Measurements from ENCODE around the gene MTMR11. TPM values are rescaled to one million over a fixed set of nuclear protein-coding genes. Genes with fewer than 3 reads are reported as not detected.
A peak's percentile ranks its signal among the peaks of the same experiment; 100 is the strongest.

MTMR11 gene
- total and polyA plus RNA-seq, 9 of the 15 experiments (the other 6 are each of a cell fraction or from before 2014, with no cell fraction given) = 0.09 to 1.6 (median 0.51) TPM

DNA sequence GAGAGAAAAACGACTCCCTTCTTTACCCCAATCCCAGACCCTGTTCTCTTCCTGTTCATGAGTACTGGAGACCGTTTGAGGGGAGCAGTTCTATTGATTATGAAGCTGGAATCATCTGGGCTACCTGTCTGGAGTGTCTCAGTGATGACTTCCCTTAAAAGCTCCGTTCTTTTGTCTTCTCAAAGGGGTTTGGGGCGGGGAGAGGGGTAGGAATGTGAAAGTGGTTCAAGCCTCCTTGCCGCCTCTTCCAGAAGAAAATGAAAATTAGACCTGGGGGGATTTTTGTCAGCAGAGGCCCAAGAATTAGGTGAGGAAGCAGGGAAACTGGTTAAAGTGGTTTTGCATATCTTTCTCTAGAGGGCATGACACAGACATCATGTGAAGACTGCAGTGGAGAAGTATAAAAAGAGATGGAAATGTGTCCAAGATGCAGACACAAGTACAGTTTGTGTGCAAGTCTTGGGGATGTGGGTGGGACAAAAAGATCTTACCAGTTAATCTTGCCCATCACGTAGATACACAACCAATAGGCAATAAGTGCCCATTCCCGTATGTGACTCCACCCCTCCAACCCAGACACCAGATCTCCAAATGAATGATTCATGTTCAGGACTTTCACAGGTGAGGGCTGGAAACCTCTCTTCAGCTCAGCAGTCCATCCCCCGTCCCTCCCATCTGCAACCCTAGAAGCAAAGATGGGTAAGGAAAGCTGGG lies 470 bp upstream of the MTMR11 start:
- Histone ChIP-seq H3K9ac (ENCODE audit: insufficient read depth in 1 of 2, low read depth in 2 of 2, low read length in 2 of 2) (peak overlapping the region; percentile 24 to 53; a peak in 3 of 4 replicates), H3K9me1 (ENCODE audit: control insufficient read depth, insufficient read depth, low read length) (no peaks in the 10 kb centered on the region), H3K36me3 (ENCODE audit: control insufficient read depth, insufficient read depth, low read length) (no peaks in the 10 kb centered on the region), H4K20me1 (replicated peaks; ENCODE audit: control insufficient read depth, insufficient read depth, low read length) (no peaks in the 10 kb centered on the region), H2AFZ (ENCODE audit: low read depth, low read length) (peak overlapping the region; percentile 75), H3K27ac (ENCODE audit: extremely low read depth, low read depth, low read length) (no peak overlapping the region), H3K4me2 (ENCODE audit: insufficient read depth, low read length) (peak overlapping the region; percentile 68), H3K27me3 (ENCODE audit: control insufficient read depth in 2 of 2, insufficient read depth in 2 of 2, low read length in 2 of 2) (no peaks in the 10 kb centered on the region), H3K9me3 (replicated peaks; ENCODE audit: control insufficient read depth, insufficient read depth, low read depth, low read length) (no peaks in the 10 kb centered on the region), H3K79me2 (ENCODE audit: control insufficient read depth, insufficient read depth, low read length) (no peaks in the 10 kb centered on the region), H3K4me3 (peak overlapping the region; percentile 2; the same call in 1 of the 2 replicates), H3K4me1 (replicated peaks in 1 of 2; ENCODE audit: control insufficient read depth in 2 of 2, insufficient read depth in 2 of 2, low read length in 2 of 2) (peaks cover 23 to 39% of the 10 kb centered on the region in 2 experiments)
- 19% methylated on average over 8 of the region's 8 CpGs for WGBS (ENCODE audit: insufficient coverage, low coverage, missing lambda C conversion rate)
- intact Hi-C loops (cut with micrococcal nuclease) (no loop called here), in situ Hi-C loops (cut with MboI) (no loop called here)
- ATAC-seq (no peak), DNase-seq (ENCODE audit: extremely low read depth in 1 of 4, low spot score in 3 of 4) (no peak), FAIRE-seq (peak; percentile 49)
- no TSS peak for BruUV-seq (replicated peaks)
- CTCF ChIA-PET (ENCODE audit: low intra/inter-chr PET ratio) = no interaction called here
- POLR2A ChIA-PET = interaction anchor here (0.6 to 2.7 kb wide), 5 partner anchors 8 to 250 kb away, joined by 3 to 24 read pairs (median 3); partner anchors contain the start of gene SF3B4
- TF ChIP-seq ZNF589 (CRISPR knock-in tag; IDR thresholded peaks at IDR 0.05; ENCODE audit: low read depth) (no peak), JUND (IDR thresholded peaks at IDR 0.05; ENCODE audit: borderline replicate concordance, low read depth, low read length) (0 out of 2 replicates have a peak, but pooled peaks have one; percentile 2), JUND (tag; IDR thresholded peaks at IDR 0.05; ENCODE audit: borderline replicate concordance, low read depth, low read length) (no peak), ZEB2 (IDR thresholded peaks at IDR 0.05) (no peak), LCOR (CRISPR knock-in tag; IDR thresholded peaks at IDR 0.05) (0 out of 2 replicates have a peak, but pooled peaks have one; percentile 37), TOE1 (IDR thresholded peaks at IDR 0.05; ENCODE audit: borderline replicate concordance) (0 out of 2 replicates have a peak, but pooled peaks have one; percentile 3), TOE1 (CRISPR knock-in tag; IDR thresholded peaks at IDR 0.05; ENCODE audit: borderline replicate concordance, low read depth) (no peak), TEAD1 (CRISPR knock-in tag; IDR thresholded peaks at IDR 0.05) (0 out of 4 replicates have a peak, but pooled peaks of 1 of the 2 experiments have one; percentile 42)
- TF ChIP-seq, protein P1, sequence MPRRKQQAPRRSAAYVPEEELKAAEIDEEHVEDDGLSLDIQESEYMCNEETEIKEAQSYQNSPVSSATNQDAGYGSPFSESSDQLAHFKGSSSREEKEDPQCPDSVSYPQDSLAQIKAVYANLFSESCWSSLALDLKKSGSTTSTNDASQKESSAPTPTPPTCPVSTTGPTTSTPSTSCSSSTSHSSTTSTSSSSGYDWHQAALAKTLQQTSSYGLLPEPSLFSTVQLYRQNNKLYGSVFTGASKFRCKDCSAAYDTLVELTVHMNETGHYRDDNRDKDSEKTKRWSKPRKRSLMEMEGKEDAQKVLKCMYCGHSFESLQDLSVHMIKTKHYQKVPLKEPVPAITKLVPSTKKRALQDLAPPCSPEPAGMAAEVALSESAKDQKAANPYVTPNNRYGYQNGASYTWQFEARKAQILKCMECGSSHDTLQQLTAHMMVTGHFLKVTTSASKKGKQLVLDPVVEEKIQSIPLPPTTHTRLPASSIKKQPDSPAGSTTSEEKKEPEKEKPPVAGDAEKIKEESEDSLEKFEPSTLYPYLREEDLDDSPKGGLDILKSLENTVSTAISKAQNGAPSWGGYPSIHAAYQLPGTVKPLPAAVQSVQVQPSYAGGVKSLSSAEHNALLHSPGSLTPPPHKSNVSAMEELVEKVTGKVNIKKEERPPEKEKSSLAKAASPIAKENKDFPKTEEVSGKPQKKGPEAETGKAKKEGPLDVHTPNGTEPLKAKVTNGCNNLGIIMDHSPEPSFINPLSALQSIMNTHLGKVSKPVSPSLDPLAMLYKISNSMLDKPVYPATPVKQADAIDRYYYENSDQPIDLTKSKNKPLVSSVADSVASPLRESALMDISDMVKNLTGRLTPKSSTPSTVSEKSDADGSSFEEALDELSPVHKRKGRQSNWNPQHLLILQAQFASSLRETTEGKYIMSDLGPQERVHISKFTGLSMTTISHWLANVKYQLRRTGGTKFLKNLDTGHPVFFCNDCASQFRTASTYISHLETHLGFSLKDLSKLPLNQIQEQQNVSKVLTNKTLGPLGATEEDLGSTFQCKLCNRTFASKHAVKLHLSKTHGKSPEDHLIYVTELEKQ (CRISPR knock-in tag; IDR thresholded peaks at IDR 0.05) = no peak
- TF ChIP-seq, protein P2, sequence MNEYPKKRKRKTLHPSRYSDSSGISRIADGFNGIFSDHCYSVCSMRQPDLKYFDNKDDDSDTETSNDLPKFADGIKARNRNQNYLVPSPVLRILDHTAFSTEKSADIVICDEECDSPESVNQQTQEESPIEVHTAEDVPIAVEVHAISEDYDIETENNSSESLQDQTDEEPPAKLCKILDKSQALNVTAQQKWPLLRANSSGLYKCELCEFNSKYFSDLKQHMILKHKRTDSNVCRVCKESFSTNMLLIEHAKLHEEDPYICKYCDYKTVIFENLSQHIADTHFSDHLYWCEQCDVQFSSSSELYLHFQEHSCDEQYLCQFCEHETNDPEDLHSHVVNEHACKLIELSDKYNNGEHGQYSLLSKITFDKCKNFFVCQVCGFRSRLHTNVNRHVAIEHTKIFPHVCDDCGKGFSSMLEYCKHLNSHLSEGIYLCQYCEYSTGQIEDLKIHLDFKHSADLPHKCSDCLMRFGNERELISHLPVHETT (CRISPR knock-in tag; conservative IDR thresholded peaks at IDR 0.05 in 1 of 2, IDR thresholded peaks at IDR 0.05 in 1 of 2) = no peak
- TF ChIP-seq, protein P3, sequence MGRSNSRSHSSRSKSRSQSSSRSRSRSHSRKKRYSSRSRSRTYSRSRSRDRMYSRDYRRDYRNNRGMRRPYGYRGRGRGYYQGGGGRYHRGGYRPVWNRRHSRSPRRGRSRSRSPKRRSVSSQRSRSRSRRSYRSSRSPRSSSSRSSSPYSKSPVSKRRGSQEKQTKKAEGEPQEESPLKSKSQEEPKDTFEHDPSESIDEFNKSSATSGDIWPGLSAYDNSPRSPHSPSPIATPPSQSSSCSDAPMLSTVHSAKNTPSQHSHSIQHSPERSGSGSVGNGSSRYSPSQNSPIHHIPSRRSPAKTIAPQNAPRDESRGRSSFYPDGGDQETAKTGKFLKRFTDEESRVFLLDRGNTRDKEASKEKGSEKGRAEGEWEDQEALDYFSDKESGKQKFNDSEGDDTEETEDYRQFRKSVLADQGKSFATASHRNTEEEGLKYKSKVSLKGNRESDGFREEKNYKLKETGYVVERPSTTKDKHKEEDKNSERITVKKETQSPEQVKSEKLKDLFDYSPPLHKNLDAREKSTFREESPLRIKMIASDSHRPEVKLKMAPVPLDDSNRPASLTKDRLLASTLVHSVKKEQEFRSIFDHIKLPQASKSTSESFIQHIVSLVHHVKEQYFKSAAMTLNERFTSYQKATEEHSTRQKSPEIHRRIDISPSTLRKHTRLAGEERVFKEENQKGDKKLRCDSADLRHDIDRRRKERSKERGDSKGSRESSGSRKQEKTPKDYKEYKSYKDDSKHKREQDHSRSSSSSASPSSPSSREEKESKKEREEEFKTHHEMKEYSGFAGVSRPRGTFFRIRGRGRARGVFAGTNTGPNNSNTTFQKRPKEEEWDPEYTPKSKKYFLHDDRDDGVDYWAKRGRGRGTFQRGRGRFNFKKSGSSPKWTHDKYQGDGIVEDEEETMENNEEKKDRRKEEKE (IDR thresholded peaks at IDR 0.05; ENCODE audit: borderline replicate concordance in 1 of 2, control insufficient read depth in 1 of 2, low read depth in 2 of 2, low read length in 1 of 2) = no peak

All from K562 (cell line).